Measurements from ENCODE around the gene STAMBPL1.

The STAMBPL1 gene

GRCh38 chr10:88892222-88892967, 12.3 kb downstream of the STAMBPL1 start:
- DNase-seq = no peak

- no peak for DNase-seq
Measured at GRCh38 chr10:88893611-88894010, 13.6 kb downstream of the STAMBPL1 start.

- no peak for DNase-seq
Measured at GRCh38 chr10:88895250-88895649, 15.2 kb downstream of the STAMBPL1 start.

- no peak for DNase-seq
Measured at GRCh38 chr10:88896372-88896993, 16.4 kb downstream of the STAMBPL1 start.

- no peak for DNase-seq
Measured at GRCh38 chr10:88896994-88897853, 17.2 kb downstream of the STAMBPL1 start.

- DNase-seq = no peak
Measured at GRCh38 chr10:88898727-88899126, 18.7 kb downstream of the STAMBPL1 start.

GRCh38 chr10:88899886-88900285, 19.8 kb downstream of the STAMBPL1 start:
- no peak for DNase-seq

- no peak for DNase-seq
Measured at GRCh38 chr10:88901206-88901983, 21.4 kb downstream of the STAMBPL1 start.

- no peak for DNase-seq
Measured at GRCh38 chr10:88901984-88902789, 22.1 kb downstream of the STAMBPL1 start.

- no peak for DNase-seq
Measured at GRCh38 chr10:88903715-88904114, 23.7 kb downstream of the STAMBPL1 start.

GRCh38 chr10:88906921-88907320, 26.9 kb downstream of the STAMBPL1 start:
- DNase-seq = no peak

- DNase-seq = no peak
Measured at GRCh38 chr10:88908194-88908593, 28.1 kb downstream of the STAMBPL1 start.

GRCh38 chr10:88911116-88911515, 31.1 kb downstream of the STAMBPL1 start:
- no peak for DNase-seq

GRCh38 chr10:88911851-88912250, 31.8 kb downstream of the STAMBPL1 start:
- DNase-seq = no peak

- no peak for DNase-seq
Measured at GRCh38 chr10:88913127-88913526, 33.1 kb downstream of the STAMBPL1 start.

GRCh38 chr10:88913788-88914187, 33.7 kb downstream of the STAMBPL1 start:
- no peak for DNase-seq

GRCh38 chr10:88915781-88916180, 35.7 kb downstream of the STAMBPL1 start:
- no peak for DNase-seq

GRCh38 chr10:88916231-88916630, 36.2 kb downstream of the STAMBPL1 start:
- DNase-seq = no peak

GRCh38 chr10:88916986-88917385, 36.9 kb downstream of the STAMBPL1 start:
- DNase-seq = no peak

GRCh38 chr10:88918191-88918905, 38.3 kb downstream of the STAMBPL1 start:
- no peak for DNase-seq
